Ovary (tissue), 10 donors: ENCODE measurements around the gene FAHD2A. TPM values are rescaled to one million over a fixed set of nuclear protein-coding genes. Genes with fewer than 3 reads are reported as not detected.

Experiments
- DNase-seq, 5 donors: peaks; one replicate each; pipeline ENCODE4 v3.0.0-alpha.2; 2019 to 2020
- H3K27ac ChIP-seq, 2 donors: fragments of 200-600 bp; one replicate each; pipeline versions ENCODE4 v1.5.1 to v1.8.0; 2019 to 2022
- H3K27me3 ChIP-seq: fragments of 200-600 bp; one replicate; pipeline ENCODE4 v1.8.0; 2022
- H3K36me3 ChIP-seq: fragments of 200-600 bp; sonication (generic); one replicate; pipeline ENCODE4 v1.5.1; 2019
- H3K4me1 ChIP-seq: one replicate; pipeline ENCODE4 v1.8.1; 2013; ENCODE audit warnings: mild to moderate bottlenecking, moderate library complexity; ENCODE audit not compliant: insufficient read depth
- H3K4me3 ChIP-seq: fragments of 200-600 bp; sonication (generic); one replicate; pipeline ENCODE4 v1.5.1; 2017
- H3K9me3 ChIP-seq, 2 donors: fragments of 200-600 bp in 1 of 2; sonication (generic) in 1 of 2; one replicate each; pipeline versions ENCODE4 v1.5.1 to v1.8.1; 2013 to 2019; ENCODE audit warnings: mild to moderate bottlenecking in 1 of 2, moderate library complexity in 1 of 2
- EP300 ChIP-seq: sonication (generic); formaldehyde crosslinking; IDR thresholded peaks from one replicate; pipeline ENCODE4 v1.6.1; 2017; ENCODE audit warnings: antibody characterized with exemption
- POLR2A ChIP-seq: fragments of 450-650 bp; IDR thresholded peaks from one replicate; pipeline ENCODE4 v1.6.1; 2017; ENCODE audit warnings: antibody characterized with exemption, mild to moderate bottlenecking, moderate library complexity
- WGBS, 3 donors: extraction: QIAGEN DNeasy Blood & Tissue Kit in 1 of 3; methylation state at CpG; one replicate each; pipeline versions ENCODE4 v1.1.5 to v1.1.7; 2013 to 2017; 5-methylcytosine and 5-hydroxymethylcytosine counted together
- intact Hi-C, 4 donors: fragments of 100-400 bp; cut with DNase I; formaldehyde crosslinking; loops; one replicate each; pipeline versions ENCODE4 v1.11.0 to v1.15.1; 2022 to 2023
- long read RNA-seq, 3 donors: library from polyadenylated mRNA in 2 of 3; unstranded in 2 of 3; transcript quantifications; one replicate each; pipeline ENCODE4 v2.0.0 and lab custom pipeline, GENCODE V29; 2021 to 2026
- polyA plus RNA-seq, 2 donors: library from polyadenylated mRNA; stranded (reverse); fragments of 200-250 nt in 1 of 2; fragments of 350-450 nt in 1 of 2; fragmentation: Illumina TruSeq in 1 of 2; extraction: RNeasy Lipid Tissue Mini Kit (QIAGEN cat#74804) in 1 of 2; gene quantifications; one replicate each; pipeline ENCODE4 v1.2.3, GENCODE V29; 2013 to 2014
- total RNA-seq, 7 donors: library from RNA; depleted of rRNA in 2 of 7; stranded (reverse); fragments of >200 nt in 2 of 7; fragmentation: NEBNext Ultra II Directional in 3 of 7; extraction: Animal tissue kit (Norgen Biotek cat#: 25700) in 3 of 7; gene quantifications; one replicate each; pipeline versions ENCODE4 v1.1.0 to v1.2.4, GENCODE V29; 2016 to 2023
- TF ChIP-seq, protein P1 (sequence below), 3 donors: fragments of 450-650 bp in 2 of 3; fragments of 200-600 bp in 1 of 3; IDR thresholded peaks; one replicate each; pipeline versions ENCODE4 v1.5.1 to v1.8.0; 2016 to 2022; ENCODE audit warnings: antibody characterized with exemption in 3 of 3, mild to moderate bottlenecking in 1 of 3
- donor health status: DM: no; HTN: no; CAD: no; lungs with moderate emphysema.
- donor health status: DM: no; HTN: no; CAD: no.
- donor health status: Bipolar disorder and iron deficiency.
- donor health status: DM: yes; HTN: yes; CAD: no.
- donor health status: DM: no; HTN: no; CAD: no.
- donor health status: DM: yes; HTN: yes; CAD: no.

Gene FAHD2A, protein sequence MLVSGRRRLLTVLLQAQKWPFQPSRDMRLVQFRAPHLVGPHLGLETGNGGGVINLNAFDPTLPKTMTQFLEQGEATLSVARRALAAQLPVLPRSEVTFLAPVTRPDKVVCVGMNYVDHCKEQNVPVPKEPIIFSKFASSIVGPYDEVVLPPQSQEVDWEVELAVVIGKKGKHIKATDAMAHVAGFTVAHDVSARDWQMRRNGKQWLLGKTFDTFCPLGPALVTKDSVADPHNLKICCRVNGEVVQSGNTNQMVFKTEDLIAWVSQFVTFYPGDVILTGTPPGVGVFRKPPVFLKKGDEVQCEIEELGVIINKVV
- total RNA-seq (10 to 100 TPM; 15.3 to 33.6 (median 29.2) TPM), polyA plus RNA-seq (10 to 100 TPM; 25.0 to 30.2 TPM)
- long read RNA-seq, donor 1, full-length matches to known transcripts = 70 of 152 reads
- long read RNA-seq, donor 1, partial matches to known transcripts = 14 of 152 reads
- long read RNA-seq, donor 1, other reads (novel, unspliced or antisense) = 68 of 152 reads
- long read RNA-seq, donor 2, full-length matches to known transcripts = 8 of 8 reads
- long read RNA-seq, donor 2, partial matches to known transcripts = 0 of 8 reads
- long read RNA-seq, donor 2, other reads (novel, unspliced or antisense) = 0 of 8 reads
- long read RNA-seq, donor 3, full-length matches to known transcripts = 21 of 50 reads
- long read RNA-seq, donor 3, partial matches to known transcripts = 7 of 50 reads
- long read RNA-seq, donor 3, other reads (novel, unspliced or antisense) = 22 of 50 reads

DNA sequence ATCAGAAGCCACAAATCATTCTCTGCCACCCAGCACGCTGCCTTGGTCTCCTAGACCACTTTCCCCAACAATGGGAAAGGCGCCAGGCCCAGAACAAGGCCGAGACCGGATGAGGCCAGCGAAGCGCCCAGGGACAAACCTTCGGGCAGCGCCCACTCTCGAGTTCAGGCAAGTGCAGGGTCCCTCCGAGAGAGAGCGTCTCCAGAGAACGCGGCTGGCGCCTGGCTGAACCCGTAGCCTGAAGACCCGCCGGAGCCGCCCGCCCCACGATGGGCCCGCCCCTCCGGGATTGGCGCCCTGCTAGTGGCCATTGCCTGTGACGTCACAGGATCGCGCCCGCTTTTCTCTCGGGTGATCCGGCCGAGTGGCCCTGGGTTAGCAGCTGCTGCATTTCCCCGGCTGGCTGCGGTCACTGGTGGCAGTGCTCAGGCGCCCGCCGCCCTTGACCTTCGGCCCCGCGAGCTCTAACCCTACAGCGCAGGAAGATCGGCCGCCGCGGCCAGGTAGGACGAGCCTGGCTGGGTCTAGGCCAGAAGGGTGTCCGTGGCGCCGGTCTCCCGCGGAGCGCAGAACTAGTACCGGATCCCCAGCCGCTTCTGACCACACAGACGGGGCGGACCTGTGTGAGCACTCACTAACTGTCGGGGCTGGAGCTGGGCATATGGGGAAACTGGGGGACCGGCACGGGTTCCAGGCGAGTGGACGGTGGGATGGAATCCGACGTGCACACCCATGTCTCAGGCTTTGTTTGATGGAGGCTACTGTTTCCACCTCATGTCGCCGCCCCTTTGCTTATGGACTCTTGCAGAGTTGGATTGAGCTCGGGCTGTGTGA, at the start of gene FAHD2A:
Gene FAHD2A, plus strand, starts transcription at position 339 of the 834 bp plus-strand sequence. CDS start 2,851 bp downstream, outside the sequence.
- intact Hi-C loops = no loop called here

DNA sequence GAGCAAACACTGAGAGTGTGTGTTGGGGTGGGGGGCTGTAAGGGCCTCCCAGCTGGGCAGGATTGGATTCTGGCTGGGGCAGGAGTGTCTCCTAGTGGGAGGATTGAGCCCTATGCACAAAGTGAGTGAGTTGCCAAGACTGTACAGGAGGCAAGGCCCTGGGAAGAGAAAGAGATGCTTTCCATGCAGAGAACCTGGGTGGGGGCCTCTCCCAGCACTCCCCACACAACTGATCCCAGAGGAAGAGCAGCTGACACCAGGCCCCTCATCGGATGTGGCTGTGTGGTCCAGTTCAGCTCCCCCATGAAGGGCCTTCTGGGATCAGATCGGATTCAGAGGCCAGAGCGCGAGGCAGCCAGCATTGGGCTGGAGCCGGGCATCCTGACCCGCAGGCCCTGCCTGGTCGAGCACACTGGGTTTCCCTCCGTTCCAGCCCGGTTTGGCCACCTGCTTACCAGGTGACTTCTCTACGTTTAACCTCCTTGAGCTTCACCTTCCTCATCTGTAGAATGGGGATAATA, 49.4 kb upstream of the FAHD2A start:
- no peaks in the 10 kb centered on the region for H3K4me1 ChIP-seq
- H3K9me3 ChIP-seq = no peaks in the 10 kb centered on the region
- peak in 1 of 5 donors; percentile 13 for DNase-seq
- no peaks in the 10 kb centered on the region for H3K36me3 ChIP-seq
- no peak overlapping the region for H3K4me3 ChIP-seq
- no peak for TF ChIP-seq EP300
- TF ChIP-seq POLR2A = no peak
- intact Hi-C loops = no loop called here
- H3K27me3 ChIP-seq = no peaks in the 10 kb centered on the region
- 86 to 90% (median 87%) methylated on average over 10 of the region's 10 CpGs for WGBS, 3 donors
- H3K27ac ChIP-seq = no peak overlapping the region

More for the DNA sequence above, at the start of gene FAHD2A:
- Histone ChIP-seq H3K4me3 (peak within 1 kb of the TSS; percentile 75), H3K9me3 (no peaks in the 10 kb centered on the region), H3K27ac (peak within 1 kb of the TSS; percentile 43 to 66), H3K4me1 (peaks cover 6% of the 10 kb centered on the region), H3K36me3 (no peaks in the 10 kb centered on the region), H3K27me3 (no peaks in the 10 kb centered on the region)
- TF ChIP-seq POLR2A (peak; percentile 60), EP300 (no peak)
- TF ChIP-seq, protein P1, sequence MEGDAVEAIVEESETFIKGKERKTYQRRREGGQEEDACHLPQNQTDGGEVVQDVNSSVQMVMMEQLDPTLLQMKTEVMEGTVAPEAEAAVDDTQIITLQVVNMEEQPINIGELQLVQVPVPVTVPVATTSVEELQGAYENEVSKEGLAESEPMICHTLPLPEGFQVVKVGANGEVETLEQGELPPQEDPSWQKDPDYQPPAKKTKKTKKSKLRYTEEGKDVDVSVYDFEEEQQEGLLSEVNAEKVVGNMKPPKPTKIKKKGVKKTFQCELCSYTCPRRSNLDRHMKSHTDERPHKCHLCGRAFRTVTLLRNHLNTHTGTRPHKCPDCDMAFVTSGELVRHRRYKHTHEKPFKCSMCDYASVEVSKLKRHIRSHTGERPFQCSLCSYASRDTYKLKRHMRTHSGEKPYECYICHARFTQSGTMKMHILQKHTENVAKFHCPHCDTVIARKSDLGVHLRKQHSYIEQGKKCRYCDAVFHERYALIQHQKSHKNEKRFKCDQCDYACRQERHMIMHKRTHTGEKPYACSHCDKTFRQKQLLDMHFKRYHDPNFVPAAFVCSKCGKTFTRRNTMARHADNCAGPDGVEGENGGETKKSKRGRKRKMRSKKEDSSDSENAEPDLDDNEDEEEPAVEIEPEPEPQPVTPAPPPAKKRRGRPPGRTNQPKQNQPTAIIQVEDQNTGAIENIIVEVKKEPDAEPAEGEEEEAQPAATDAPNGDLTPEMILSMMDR (IDR thresholded peaks at IDR 0.05) = peak in 1 of 3 donors; percentile 8
- peak; percentile 96 to 98 (median 96) for DNase-seq
- WGBS, 3 donors = 0 to 1% (median 0%) methylated on average over 57 to 64 of the region's 64 CpGs

DNA sequence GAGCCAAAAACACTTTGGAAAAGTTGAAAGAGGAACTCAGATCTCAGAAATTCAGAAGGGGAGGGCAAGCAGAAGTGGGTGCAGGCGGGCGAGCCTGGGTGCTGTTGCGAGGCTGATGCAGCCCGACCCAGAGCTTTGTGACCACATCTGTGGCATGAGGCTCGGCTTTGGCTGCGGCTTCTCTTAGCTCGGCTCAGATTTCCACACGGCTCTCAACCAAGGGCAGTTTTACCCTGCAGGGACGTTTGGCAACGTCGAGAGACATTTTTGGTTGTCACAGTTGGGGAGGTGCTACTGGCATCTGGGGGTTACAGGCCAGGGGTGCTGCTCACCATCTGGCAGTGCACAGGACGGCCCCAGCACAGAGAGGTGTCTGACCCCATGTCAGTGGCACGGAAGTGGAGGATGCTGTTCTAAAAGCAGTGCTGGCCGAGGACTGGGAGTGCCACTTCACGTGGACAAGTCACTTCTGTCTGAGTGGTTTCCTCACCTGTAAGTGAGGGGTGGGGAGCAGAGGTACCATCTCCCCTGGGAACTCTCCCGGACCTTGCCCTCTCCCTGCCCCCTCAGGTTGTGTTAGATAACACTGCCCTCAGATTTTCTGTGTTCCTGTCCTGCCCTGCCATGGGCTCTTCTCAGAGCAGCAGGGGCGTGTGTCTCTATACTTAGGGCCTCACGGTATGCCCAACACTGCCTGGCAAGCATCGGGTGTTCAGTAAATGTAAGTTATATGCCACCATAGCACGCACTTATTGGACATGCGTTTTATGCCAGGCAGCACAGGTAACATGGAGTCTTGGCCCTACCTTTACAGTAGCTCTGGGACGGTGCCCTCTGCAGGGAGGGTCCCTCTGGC, 48.7 kb upstream of the FAHD2A start:
- no peaks in the 10 kb centered on the region for H3K4me1 ChIP-seq
- H3K27ac ChIP-seq = no peak overlapping the region
- H3K9me3 ChIP-seq = no peaks in the 10 kb centered on the region
- H3K27me3 ChIP-seq = no peaks in the 10 kb centered on the region
- intact Hi-C loops = no loop called here
- TF ChIP-seq POLR2A (no peak), EP300 (no peak)
- TF ChIP-seq, protein P1 (IDR thresholded peaks at IDR 0.05) = no peak
- WGBS, 3 donors = 83 to 85% (median 84%) methylated on average over 22 of the region's 22 CpGs
- peak in 2 of 5 donors; percentile 11 to 22 for DNase-seq
- no peak overlapping the region for H3K4me3 ChIP-seq
- H3K36me3 ChIP-seq = no peaks in the 10 kb centered on the region

DNA sequence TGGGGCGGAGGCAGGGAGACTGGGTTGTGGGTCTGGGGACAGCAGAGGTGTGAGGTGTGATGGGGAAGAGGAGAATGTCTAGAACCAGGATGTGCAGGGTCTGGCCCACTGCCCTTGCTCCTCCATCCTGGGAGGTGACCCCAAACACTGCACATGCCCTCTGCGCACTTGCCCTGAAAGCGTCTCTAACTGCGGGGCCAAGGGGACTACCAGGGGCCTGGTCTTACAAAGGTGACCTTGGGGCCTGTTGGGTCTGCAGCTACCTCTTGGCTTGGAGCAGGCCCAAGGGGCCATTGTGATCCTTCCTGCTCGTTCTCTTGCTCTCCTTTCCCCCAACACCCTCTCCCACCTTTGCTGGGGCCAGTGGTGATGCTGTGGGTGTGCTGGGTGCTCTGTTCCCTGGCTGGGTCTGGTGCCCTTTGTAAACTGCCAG, 48.0 kb upstream of the FAHD2A start:
- Histone ChIP-seq H3K4me1 (peaks cover 2% of the 10 kb centered on the region), H3K36me3 (no peaks in the 10 kb centered on the region), H3K27me3 (no peaks in the 10 kb centered on the region), H3K9me3 (no peaks in the 10 kb centered on the region), H3K27ac (no peak overlapping the region), H3K4me3 (no peak overlapping the region)
- TF ChIP-seq POLR2A = no peak
- no peak for TF ChIP-seq EP300
- TF ChIP-seq, protein P1 (IDR thresholded peaks at IDR 0.05) = no peak
- 90 to 93% (median 91%) methylated on average over 5 of the region's 5 CpGs for WGBS, 3 donors
- intact Hi-C loops = no loop called here
- peak in 2 of 5 donors; percentile 13 to 28 for DNase-seq
